ENCODE results near the gene TCF7.
A peak's percentile ranks its signal among the peaks of the same experiment; 100 is the strongest.

The TCF7 gene

GRCh38 chr5:134124289-134125038 lies 10.0 kb downstream of the TCF7 start:
- Mint-ChIP-seq H3K36me3 (ENCODE audit: low read depth) (peaks cover 7% of the 10 kb centered on the region), H3K9me3 (no peaks in the 10 kb centered on the region), H3K27me3 (ENCODE audit: low read depth, poor library complexity) (no peaks in the 10 kb centered on the region), H3K4me1 (peaks cover 9% of the 10 kb centered on the region), H3K4me3 (no peak overlapping the region), H3K27ac (no peak overlapping the region)
- no peak for TF ChIP-seq CTCF (IDR thresholded peaks at IDR 0.05)
- DNase-seq = no peak

GRCh38 chr5:134125039-134126015 lies 10.8 kb downstream of the TCF7 start:
- Mint-ChIP-seq H3K9me3 (no peaks in the 10 kb centered on the region), H3K36me3 (ENCODE audit: low read depth) (peaks cover 4% of the 10 kb centered on the region), H3K27ac (peak overlapping the region; percentile 61), H3K4me3 (no peak overlapping the region), H3K4me1 (peaks cover 9% of the 10 kb centered on the region), H3K27me3 (ENCODE audit: low read depth, poor library complexity) (no peaks in the 10 kb centered on the region)
- no peak for TF ChIP-seq CTCF (IDR thresholded peaks at IDR 0.05)
- DNase-seq = no peak

GRCh38 chr5:134127376-134127861 lies 12.9 kb downstream of the TCF7 start:
- Mint-ChIP-seq H3K36me3 (ENCODE audit: low read depth) (peaks cover 10% of the 10 kb centered on the region), H3K27ac (no peak overlapping the region)

GRCh38 chr5:134127988-134128647 lies 13.6 kb downstream of the TCF7 start:
- Mint-ChIP-seq H3K27ac (peak overlapping the region; percentile 86), H3K4me3 (no peak overlapping the region), H3K9me3 (no peaks in the 10 kb centered on the region), H3K27me3 (ENCODE audit: low read depth, poor library complexity) (no peaks in the 10 kb centered on the region), H3K4me1 (peaks cover 20% of the 10 kb centered on the region), H3K36me3 (ENCODE audit: low read depth) (peaks cover 10% of the 10 kb centered on the region)
- no peak for TF ChIP-seq CTCF (IDR thresholded peaks at IDR 0.05)
- no peak for DNase-seq

More at GRCh38 chr5:134127376-134127861, 12.9 kb downstream of the TCF7 start:
- no peak for DNase-seq
- Mint-ChIP-seq H3K27me3 (ENCODE audit: low read depth, poor library complexity) (no peaks in the 10 kb centered on the region), H3K4me1 (peaks cover 13% of the 10 kb centered on the region), H3K9me3 (no peaks in the 10 kb centered on the region), H3K4me3 (no peak overlapping the region)
- no peak for TF ChIP-seq CTCF (IDR thresholded peaks at IDR 0.05)

GRCh38 chr5:134128648-134128995 lies 14.1 kb downstream of the TCF7 start:
- DNase-seq = no peak
- Mint-ChIP-seq H3K4me3 (no peak overlapping the region), H3K27me3 (ENCODE audit: low read depth, poor library complexity) (no peaks in the 10 kb centered on the region), H3K27ac (peak overlapping the region; percentile 72), H3K4me1 (peaks cover 20% of the 10 kb centered on the region), H3K9me3 (no peaks in the 10 kb centered on the region), H3K36me3 (ENCODE audit: low read depth) (peaks cover 10% of the 10 kb centered on the region)
- no peak for TF ChIP-seq CTCF (IDR thresholded peaks at IDR 0.05)

All from nephron progenitor cell (in vitro differentiated cells).